C4-2B (cell line): ENCODE measurements around the gene ADAD1.

ENCODE experiments used
- CTCF ChIP-seq: fragments of 450-650 bp; conservative IDR thresholded peaks from 2 replicates; pipeline ENCODE4 v1.5.1; 2017; ENCODE audit warnings: mild to moderate bottlenecking
- ZFX ChIP-seq: fragments of 450-650 bp; IDR thresholded peaks from 2 replicates; pipeline ENCODE4 v1.6.1; 2017

DNA sequence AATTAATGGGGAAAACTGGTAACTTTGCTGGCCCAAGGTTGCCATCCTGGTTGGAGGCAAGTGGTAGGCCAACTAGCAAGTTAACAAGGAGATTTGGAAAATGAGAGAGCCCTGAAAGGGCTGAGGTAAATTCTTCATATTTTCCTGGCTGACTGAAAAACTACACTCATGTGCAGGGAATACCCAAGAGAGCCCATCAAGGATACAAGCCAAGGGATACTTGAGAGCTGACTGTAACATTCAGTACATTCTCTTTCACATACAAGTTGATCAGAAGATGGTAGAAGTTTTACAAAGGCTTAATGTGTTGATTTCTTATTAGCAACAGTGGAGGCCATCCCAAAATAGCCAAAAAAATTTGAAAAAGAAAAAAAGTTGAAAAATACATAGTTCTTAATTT is 44.4 kb downstream of the ADAD1 start:
- TF ChIP-seq CTCF (no peak), ZFX (no peak)
